PC-9 (cell line): ENCODE measurements around the gene ACTA1.

ENCODE experiments used
- EZH2 ChIP-seq: fragments of 200-600 bp; sonication (generic); IDR thresholded peaks from 2 replicates; pipeline ENCODE4 v1.8.0; 2017; ENCODE audit warnings: antibody characterized with exemption, low read depth
- TF ChIP-seq, protein P1 (sequence below): fragments of 200-600 bp; sonication (generic); conservative IDR thresholded peaks from 2 replicates; pipeline ENCODE4 v1.6.1; 2017; ENCODE audit warnings: mixed run types, antibody characterized with exemption, mild to moderate bottlenecking, moderate library complexity

DNA sequence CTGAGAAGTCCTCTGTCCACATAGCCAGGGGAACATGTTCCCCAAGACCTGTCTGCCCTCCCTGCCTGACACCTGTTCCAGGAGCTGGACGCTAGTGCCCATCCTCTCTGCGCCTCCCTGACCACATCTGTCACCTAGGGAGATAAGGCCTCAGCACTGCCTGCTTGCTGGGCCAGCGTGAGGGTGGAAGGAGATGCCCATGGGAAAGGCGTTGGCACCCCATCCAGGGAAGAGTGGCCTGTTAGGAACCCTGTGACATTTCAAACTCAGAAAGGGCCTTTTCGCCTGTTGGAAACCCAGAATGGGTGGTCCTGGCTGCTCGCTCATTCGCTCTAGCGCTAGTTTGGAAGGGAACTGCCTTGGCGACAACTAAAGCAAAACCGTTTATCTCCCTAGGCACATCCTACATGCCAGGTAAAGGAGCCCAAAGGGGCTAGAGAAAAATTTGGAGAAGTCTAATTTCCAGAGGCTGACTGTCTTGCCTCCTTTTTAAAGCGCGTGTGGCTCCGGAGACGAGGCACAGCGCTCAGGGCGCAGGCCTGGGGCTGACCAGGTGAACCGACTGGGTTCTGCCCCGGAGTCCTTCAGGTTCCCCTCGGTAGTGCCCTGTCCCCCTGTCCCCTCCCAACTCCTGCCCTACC, 410 bp downstream of the ACTA1 start:
- TF ChIP-seq, protein P1, sequence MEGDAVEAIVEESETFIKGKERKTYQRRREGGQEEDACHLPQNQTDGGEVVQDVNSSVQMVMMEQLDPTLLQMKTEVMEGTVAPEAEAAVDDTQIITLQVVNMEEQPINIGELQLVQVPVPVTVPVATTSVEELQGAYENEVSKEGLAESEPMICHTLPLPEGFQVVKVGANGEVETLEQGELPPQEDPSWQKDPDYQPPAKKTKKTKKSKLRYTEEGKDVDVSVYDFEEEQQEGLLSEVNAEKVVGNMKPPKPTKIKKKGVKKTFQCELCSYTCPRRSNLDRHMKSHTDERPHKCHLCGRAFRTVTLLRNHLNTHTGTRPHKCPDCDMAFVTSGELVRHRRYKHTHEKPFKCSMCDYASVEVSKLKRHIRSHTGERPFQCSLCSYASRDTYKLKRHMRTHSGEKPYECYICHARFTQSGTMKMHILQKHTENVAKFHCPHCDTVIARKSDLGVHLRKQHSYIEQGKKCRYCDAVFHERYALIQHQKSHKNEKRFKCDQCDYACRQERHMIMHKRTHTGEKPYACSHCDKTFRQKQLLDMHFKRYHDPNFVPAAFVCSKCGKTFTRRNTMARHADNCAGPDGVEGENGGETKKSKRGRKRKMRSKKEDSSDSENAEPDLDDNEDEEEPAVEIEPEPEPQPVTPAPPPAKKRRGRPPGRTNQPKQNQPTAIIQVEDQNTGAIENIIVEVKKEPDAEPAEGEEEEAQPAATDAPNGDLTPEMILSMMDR, result no peak
- TF ChIP-seq EZH2, result no peak
